Stimulated activated CD4-positive, alpha-beta T cell treated with anti-CD3 and anti-CD28 coated beads, TNF-alpha, amount 100 ng/mL, for 1 hour (primary cell): ENCODE measurements around the gene IFIH1.

Experiments
- DNase-seq, 3 donors: peaks; one replicate each; pipeline ENCODE4 v3.0.0-alpha.2; 2020; ENCODE audit warnings: low read depth in 3 of 3, low spot score in 1 of 3

The IFIH1 gene

GRCh38 chr2:162312853-162313252 lies 5.6 kb downstream of the IFIH1 start:
- no peak for DNase-seq

GRCh38 chr2:162308747-162309503 lies 9.6 kb downstream of the IFIH1 start:
- DNase-seq, result no peak

GRCh38 chr2:162305901-162306300 lies 12.6 kb downstream of the IFIH1 start:
- no peak for DNase-seq

DNA sequence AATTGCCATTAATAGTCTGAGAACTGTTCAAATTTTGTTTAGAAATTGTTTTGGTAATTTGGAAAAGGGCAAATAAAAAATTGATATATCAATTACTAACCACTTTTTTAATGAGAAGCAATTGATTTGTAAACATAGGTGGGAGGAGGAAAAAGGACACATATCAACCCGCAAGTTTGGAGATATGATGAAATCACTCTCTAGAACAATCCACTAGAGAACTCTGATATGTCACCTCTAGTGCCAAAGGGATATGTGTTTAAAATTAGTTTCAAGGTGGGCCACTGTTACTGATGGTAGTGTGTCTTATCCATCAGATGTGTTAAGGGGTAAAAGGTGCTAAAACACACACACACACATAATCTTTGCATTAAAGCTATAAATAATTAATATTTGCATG lies 16.6 kb downstream of the IFIH1 start:
- DNase-seq, result no peak

DNA sequence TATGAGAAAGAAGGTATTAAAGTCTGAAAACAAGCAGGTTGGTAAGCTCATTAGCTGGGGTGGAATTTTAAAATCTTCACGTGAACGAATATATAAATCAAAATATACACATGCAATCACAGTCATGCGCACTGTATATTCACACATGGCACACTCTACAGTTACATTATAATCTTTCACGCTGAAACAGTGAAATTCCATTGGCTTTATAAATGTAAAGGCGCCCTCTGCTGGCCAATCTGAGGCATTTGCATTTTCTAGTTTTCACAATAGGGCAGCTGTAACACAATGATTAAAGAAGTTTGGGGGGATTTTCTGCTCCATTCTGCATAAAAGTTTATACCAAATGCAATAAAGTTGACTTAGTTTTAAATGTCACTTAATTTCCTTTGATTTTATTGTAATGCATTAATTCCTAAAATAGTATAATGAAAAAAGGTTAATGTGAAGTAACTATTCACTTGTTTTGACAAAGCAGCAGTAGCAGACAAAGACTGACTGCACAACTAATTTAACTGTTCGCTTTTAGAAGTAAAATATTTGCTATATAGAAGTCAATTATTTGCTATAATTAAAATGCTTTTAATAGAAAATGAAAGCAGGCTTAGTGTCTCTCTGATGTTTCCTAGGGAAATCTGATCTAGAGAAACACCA lies 17.2 kb downstream of the IFIH1 start:
- DNase-seq, result peak in 2 of 3 donors; percentile 15 to 21

DNA sequence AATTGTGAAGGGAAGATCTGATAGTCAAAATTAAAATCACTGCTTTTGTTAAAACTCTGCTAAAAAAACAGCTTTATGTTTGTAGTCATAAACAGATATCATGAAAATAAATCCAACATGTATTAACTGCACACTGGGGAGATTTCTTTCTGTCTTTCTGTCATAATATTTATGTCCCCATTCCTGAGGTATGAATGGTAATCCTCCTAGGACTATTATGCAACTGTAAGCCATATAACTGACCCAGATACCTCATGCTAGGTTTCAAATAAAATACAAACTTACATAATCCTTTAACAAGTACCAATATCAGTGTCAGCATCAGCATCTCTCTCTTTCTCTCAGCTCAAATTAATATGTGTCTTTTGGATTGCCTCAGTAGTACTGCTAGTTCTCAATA lies 18.2 kb downstream of the IFIH1 start:
- no peak for DNase-seq

DNA sequence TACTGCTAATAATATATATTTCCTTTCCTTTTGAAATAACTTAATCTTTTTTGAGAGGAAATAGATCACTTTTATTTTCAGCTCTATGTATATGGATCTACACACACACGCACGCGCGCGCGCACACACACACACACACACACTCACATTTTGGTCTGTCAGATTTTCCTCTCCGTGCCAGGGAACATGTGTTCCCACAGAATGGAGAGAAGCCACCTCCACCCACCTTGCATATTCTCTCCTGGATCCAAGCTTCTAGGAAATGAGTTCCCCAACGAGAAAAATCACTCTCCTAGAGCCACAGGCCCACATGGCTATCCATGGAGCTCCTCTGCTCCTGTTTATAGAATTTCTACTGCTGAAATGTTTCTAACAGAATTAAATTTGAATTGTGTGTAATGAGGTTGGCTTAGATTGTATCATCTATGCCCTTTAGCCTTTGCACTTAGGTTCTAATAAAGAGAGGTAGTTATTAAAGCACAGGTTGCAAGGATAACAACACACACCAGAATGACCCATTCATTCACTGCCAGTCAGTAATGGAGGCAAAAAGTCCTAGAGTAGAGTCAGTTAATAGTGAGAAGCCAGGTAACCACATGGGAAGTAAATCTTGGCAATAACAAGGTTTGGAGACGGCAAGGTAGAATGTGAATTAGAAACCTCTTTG lies 19.7 kb downstream of the IFIH1 start:
- DNase-seq, result no peak

DNA sequence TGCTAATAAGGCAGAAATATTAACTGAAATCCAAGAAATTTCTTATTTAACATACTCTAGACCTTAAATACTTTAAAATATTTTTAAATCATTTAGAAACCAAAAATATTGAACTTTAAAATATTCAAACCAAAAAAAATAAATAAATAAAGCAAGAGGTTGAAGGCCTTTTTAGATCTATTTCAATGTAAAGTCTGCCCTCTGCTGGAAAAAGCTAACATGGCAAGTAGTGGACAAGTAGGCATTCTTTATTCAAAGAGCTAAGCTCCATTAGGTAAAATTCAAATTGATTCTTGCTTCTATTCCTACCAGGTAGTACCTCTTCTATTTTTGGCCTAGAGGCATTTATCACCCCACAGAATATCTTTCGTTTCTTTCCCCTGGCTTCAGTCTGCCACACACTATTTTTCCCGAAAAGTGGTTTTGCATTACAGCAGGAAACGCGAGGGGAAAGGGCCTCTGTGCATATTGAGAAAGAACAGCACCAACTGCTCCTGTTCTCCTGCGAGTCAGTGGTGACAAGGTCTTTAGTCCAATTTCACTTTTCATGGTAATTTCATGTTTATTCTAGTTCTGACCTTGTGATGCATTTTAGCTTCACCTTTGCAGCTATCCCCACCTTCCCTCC lies 20.4 kb downstream of the IFIH1 start:
- DNase-seq, result no peak

- no peak for DNase-seq
Observed at GRCh38 chr2:162295009-162295408, 23.5 kb downstream of the IFIH1 start.

DNA sequence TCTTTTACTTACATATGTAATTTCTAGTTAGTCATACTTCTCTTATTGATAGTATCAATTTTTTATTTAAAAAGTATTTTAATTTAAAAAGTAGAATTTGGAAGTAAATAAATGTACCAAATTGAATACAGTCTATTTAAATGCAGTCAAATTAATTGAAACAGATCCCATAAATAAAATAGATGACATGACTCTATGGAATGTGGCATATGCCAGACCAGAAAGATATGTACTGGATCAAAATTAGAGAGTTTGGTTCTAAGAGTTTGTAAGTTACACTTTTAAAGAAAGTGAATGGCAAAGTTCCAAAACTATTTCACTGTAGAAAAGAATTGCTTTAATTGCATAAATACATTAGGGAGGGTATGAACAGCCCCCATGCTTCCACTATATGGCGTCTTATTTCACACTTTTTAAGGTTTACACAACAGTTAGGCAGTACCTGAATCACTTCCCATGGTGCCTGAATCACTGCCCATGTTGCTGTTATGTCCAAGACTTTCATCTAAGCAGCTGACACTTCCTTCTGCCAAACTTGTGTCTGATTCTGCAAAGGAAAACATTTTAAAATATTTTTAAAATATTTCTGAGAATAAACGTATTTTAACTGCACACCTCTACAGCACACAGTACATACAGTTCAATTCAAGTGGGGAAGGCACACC lies 25.2 kb downstream of the IFIH1 start:
- DNase-seq, result no peak

DNA sequence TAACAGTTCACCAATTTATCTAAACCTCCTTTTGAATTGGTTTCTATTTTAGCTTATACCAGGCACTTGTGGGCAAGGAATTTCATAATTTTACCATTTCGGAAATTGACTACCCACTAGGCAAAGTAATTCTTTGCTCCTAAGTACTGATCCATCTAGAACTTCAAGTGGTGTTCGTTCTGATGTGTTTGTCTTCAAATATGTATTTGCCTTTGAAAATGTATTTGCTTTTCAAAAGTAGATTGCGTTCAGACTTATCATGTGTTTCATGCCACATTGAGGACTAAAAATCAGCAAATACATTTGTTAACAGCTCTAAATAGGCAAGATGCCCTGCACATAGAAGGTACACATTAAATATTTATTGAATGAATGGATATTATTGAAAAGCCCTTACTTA lies 26.7 kb downstream of the IFIH1 start:
- no peak for DNase-seq

- no peak for DNase-seq
Observed at GRCh38 chr2:162282765-162283425, 35.6 kb downstream of the IFIH1 start.

DNA sequence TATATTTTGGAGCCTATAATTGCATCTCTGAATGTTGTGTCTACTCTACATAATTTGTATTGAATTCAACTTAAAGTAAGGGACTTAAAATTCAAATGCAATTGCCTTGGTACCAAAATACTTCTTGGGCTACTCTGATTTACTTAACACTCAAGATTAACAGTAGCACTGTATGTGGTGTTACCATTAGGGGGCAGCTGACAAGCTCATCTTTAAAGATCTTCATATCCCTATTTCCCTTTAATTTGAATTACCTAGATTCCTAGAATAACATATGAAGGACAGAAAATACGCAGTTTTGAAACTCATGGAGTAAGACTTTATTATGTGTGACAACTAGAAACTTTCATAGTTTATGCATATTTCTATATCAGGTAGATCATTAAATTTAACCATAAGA lies 37.8 kb downstream of the IFIH1 start:
- DNase-seq, result no peak

- no peak for DNase-seq
Observed at GRCh38 chr2:162277381-162277780, 41.1 kb downstream of the IFIH1 start.

DNA sequence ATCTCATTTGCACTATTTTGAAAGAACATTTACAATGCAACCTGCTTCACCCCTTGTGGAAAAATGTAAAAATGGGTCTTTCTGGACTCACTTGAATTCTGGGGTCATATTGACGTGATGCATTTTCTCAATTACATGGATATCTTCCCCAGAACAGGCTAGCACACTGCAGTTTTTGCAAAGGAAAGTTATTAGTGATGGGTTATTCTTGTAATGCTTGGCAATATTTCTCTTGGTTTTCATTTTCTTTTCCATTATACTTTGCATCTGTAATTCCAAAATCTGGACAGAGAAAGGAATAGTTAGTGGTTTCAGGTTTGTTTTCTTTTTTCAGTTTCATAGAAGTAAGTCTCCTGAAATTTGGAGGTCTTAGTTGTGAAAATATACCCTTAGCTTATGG lies 50.5 kb downstream of the IFIH1 start:
- DNase-seq, result no peak

- no peak for DNase-seq
Observed at GRCh38 chr2:162267496-162267895, 51.0 kb downstream of the IFIH1 start.

DNA sequence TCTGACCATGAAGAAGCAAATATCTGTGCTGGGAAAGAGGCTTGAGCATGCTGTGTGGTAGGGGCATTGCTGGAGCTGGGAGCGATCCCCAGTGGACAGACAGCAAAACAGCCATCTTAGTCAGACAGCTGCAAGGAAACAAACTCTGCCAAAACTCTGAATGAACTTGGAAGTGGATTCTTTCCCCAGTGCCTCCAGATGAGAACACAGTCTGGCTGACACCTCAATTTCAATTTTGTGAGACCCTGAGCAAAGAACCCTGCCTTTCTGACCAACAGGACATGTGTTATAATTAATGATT lies 52.1 kb downstream of the IFIH1 start:
- DNase-seq, result no peak

GRCh38 chr2:162265666-162266459 lies 52.6 kb downstream of the IFIH1 start:
- DNase-seq, result no peak

GRCh38 chr2:162261032-162261945 lies 57.2 kb downstream of the IFIH1 start:
- no peak for DNase-seq
